HG03571 (cell line): Measurements from ENCODE around the gene BTK.

Experiments used
- ATAC-seq: cut with Tn5 transposase; IDR thresholded peaks from one replicate; pipeline ENCODE4 v1.9.1; 2021; ENCODE audit not compliant: unreplicated experiment

BTK gene

GRCh38 chrX:101385795-101386541, at the start of gene BTK:
Gene BTK, minus strand, starts transcription at chrX:101386191. Its CDS starts 10,907 bp downstream, at chrX:101375284.
- ATAC-seq: peak; percentile 56

GRCh38 chrX:101430457-101431078, 44.6 kb upstream of the BTK start:
- peak; percentile 96 for ATAC-seq

DNA sequence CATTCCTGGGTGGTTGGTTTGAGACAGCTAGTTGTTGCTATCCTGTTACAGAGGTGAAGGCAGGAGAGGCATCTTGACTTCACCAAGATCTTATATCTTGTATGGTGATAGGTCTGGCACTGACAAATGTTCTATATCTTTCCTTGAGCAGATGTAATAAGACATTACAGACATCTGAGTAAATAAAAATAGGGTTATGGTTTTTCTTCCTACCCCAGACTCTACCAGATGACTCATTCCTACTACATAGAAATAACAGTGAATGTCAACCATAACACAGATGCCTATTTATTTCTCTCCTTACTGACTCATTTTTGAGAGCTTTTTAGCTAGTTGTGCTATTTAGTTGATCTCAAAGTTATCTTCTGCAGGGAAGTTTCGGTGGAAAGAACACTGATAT, 43.9 kb upstream of the BTK start:
- ATAC-seq: no peak

DNA sequence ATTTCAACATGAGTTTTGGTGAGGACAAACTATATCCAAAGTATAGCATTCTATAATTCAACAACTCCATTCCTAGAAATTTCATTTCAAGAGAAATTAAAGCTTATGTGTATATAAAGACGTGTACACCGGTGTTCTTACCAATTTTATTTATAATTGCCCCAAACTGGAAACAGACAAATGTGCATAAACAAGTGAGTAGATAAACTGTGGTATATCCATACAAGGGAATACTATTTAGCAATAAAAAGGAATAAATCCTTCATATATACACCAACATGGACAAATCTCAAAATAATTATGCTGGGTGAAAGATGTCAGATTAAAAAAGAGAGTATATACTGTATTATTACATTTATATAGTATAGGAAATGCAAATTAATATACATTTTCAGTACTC, 42.0 kb upstream of the BTK start:
- no peak for ATAC-seq

DNA sequence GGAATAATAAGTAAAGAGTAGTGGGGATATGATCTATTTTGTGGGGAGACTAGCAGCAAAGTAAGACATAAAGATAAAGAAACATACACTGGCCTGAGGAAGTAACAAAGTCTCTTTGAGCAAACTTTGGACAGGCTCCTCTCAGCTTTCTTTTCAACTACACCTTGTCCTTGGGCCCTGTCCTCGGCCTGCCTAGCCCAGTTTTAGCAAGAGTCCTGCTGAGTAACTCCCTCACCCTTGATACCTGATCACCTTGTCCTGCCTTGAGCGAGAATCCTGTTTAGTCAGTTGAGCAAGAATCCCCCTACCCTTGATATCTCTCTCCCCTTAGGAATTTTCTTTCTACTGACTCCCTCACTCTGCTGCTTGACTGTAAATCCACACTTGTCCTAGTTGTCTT, 33.5 kb upstream of the BTK start:
- ATAC-seq: no peak

- no peak for ATAC-seq
Observed at GRCh38 chrX:101417981-101418841, 32.2 kb upstream of the BTK start.

DNA sequence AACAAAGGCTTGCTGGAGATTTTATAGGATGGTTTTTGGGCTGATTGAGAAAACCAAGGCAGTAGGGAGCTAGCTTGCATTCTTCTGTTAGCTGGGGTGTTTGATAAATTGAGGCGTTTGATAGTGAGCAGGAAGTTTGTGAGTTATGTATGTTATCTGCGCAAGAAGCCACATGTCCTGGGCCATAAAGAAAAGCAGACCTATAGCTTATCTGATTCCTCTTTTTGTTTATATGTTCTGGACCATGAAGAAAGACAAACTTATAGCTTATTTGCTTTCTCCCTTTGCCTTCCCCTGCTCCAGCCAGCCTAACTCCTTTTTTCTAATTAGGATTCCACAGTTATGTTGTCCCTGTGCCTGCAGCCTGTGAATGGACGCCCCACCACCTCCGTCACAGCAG, 31.2 kb upstream of the BTK start:
- ATAC-seq: no peak

DNA sequence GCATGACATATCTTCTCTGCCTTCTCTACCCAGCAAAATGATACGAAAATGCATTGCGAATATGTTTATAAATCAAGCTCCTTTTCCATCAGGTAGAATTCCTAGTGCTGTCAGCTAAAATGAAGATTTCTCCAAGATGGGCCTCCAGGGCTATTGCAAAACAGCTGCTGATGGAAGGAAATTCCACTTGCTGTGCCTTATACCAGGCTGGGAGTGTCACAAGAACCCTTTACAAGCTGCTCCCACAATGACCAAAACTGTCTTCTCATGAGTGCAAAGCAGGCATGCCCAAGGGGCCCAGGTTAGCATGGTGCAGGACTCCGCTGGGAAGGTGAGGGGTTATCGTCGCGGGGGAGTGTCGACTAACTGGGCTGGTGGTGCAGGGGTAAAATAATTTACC, 30.7 kb upstream of the BTK start:
- ATAC-seq: no peak

GRCh38 chrX:101415180-101416145, 29.5 kb upstream of the BTK start:
- peak; percentile 70 for ATAC-seq

- no peak for ATAC-seq
Observed at GRCh38 chrX:101411984-101412383, 26.0 kb upstream of the BTK start.

DNA sequence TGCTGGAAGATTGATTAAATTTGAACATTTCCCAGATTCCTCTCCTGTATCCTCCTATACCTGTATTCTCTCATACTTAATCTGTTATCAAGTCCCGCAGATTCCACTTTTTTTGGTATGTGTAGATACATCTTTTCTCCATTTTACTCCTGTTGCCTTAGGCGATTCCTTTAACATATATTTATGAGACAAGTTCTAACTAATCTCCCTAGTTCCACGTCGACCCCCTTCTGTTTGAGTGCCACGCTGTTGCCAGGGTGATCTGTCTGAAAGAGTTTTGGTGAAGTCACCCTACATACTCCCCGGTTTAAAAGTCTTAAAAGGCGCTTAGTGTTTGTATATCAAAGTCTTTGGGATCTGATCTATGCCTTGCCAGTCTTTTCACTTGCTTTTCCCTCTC, 24.5 kb upstream of the BTK start:
- no peak for ATAC-seq

GRCh38 chrX:101409043-101409442, 23.1 kb upstream of the BTK start:
- no peak for ATAC-seq

GRCh38 chrX:101408532-101408841, 22.5 kb upstream of the BTK start:
- ATAC-seq: no peak

DNA sequence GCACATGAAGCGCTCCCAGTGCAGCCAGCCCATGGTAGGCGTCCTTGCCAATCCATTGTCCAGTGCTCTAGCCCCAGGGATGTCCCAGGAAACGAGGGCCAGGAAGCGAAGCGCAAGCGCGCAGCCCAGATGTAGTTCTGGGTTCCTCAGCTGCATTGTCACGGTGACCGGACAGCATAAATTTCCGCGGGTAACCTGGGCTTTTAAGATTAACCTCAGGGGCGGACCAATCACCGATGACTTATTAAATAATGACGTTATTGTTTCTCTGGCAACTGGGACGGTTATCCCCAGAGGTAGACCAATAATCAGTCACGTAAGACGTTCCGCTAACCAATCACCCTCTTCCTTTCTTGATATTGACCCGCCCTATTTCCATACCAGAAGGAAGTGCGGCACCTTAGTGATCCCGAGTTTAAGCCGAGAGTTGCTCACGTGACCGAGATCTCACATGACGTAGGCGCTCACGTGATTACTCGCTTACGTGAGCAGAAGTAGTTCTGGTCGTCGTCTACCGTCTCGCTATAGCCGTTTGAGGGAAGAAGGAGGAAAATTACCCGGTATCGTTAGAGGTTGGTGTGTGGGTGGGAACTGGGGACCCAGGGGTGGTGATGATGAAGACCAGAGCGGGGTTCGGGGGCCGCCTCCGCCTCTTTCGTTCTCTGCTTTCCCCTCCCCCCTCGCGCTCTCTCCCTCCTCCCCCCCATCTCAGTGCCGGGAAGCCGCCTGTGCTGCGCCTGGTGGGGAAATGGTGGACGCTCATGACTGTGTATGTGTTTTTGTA, 21.9 kb upstream of the BTK start, which contains the start of the genes GLA and HNRNPH2:
GLA (minus strand) TSS at position 178 of the 784 bp plus-strand sequence; CDS start at position 156, 22 bp downstream.
HNRNPH2 (plus strand) TSS at position 475 of the 784 bp plus-strand sequence. CDS start 3,767 bp downstream, outside the sequence.
- peak; percentile 95 for ATAC-seq

- no peak for ATAC-seq
Observed at GRCh38 chrX:101407167-101407747, 21.3 kb upstream of the BTK start.

GRCh38 chrX:101399825-101400224, 13.8 kb upstream of the BTK start:
- ATAC-seq: no peak

GRCh38 chrX:101398694-101399093, 12.7 kb upstream of the BTK start:
- no peak for ATAC-seq

DNA sequence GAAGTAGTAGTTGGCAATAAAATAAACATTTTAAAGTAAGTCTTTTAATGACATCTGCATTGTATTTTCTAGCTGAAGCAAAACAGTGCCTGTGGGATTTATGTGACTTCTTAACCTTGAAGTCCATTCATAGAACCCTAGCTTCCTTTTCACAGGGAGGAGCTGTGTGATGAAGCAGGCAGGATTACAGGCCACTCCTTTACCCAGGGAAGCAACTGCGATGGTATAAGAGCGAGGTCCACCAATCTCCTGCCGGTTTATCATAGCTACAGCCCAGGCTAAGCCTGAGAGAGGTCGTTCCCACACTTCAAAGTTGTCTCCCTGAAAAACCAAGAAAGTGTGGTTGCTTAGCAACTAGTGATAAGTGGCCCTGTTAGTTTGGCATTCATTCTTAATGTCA, 11.8 kb upstream of the BTK start:
- no peak for ATAC-seq

GRCh38 chrX:101395789-101396188, 9.8 kb upstream of the BTK start:
- ATAC-seq: no peak
